ENCODE results near the gene RAVER1. TPM values are rescaled to one million over a fixed set of nuclear protein-coding genes. Genes with fewer than 3 reads are reported as not detected.
A peak's percentile ranks its signal among the peaks of the same experiment; 100 is the strongest.

The RAVER1 gene
- total RNA-seq, 1 experiment from 2014 or later = 55.6 TPM

DNA sequence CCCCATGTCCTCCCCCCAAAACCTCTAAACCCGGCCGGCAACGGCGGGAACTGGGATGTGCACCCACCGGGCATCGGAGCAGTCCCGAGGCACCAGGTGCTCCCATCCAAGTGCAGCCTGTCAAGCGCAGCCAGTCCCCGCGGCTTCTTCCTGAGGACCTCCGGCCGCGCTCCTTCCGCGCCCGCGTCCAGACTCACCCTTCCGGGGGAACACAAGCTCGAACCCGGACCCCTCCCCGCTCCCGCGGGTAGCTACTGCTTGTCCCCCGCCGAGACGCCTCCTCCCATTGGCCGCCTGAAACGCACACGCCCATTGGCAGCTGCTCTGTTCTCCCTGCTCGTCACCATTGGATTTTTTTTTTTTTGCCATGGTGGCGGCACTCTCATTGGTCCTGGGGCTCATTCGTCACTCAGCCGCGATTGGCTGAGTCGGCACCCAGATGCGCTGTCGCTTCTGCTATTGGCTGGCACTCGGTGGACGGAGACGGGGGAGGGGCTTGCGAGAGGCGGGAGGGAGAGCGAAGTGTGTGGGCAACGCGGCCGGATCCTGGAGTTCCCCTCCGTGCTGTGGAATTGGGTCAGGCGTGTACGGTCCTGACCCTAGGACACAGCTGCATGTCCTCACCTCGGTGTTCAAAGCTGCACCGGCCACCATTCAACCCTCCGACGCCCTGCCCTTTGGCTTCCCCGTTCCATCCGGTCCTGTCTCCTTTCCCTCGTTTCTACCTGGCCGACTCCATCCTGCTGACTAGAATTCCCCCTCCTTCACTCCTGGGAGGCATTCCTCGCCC, 47.2 kb upstream of the RAVER1 start, which contains the start of gene TYK2:
TSS of gene TYK2 (minus strand) at position 260 of the 790 bp plus-strand sequence. CDS start 2,166 bp downstream, outside the sequence.
- CTCF ChIA-PET = interaction anchor here (1.7 kb wide), 1 partner anchor 8 kb away, joined by 8 read pairs; no protein-coding TSS in a partner anchor
- H3K36me3 ChIP-seq (ENCODE audit: control insufficient read depth, insufficient read depth, low read length) = no peaks in the 10 kb centered on the region
- intact Hi-C loops (cut with micrococcal nuclease; ENCODE audit: unreplicated experiment) = no loop called here
- H3K27me3 ChIP-seq (ENCODE audit: control insufficient read depth, insufficient read depth, low read length) = no peaks in the 10 kb centered on the region
- DNase-seq (ENCODE audit: low read depth, low spot score) = peak; percentile 94
- no peaks in the 10 kb centered on the region for H3K9me3 ChIP-seq (ENCODE audit: control insufficient read depth, insufficient read depth, low read depth, low read length)
- H3K4me1 ChIP-seq (ENCODE audit: control insufficient read depth, insufficient read depth, low read length) = peaks cover 3% of the 10 kb centered on the region; the same call in 1 of the 2 replicates
- peak within 1 kb of the TSS; percentile 94 to 95 for H3K4me3 ChIP-seq (ENCODE audit: low read depth in 2 of 2, low read length in 2 of 2)
- no TSS peak for BruUV-seq (replicated peaks)
- peak within 1 kb of the TSS; percentile 93 for H3K27ac ChIP-seq (ENCODE audit: low read length)
- in situ Hi-C loops (cut with HindIII; ENCODE audit: low pct_unique_long_range_greater_than_20kb, low sequenced_read_pairs) = no loop called here
- TF ChIP-seq, protein P1, sequence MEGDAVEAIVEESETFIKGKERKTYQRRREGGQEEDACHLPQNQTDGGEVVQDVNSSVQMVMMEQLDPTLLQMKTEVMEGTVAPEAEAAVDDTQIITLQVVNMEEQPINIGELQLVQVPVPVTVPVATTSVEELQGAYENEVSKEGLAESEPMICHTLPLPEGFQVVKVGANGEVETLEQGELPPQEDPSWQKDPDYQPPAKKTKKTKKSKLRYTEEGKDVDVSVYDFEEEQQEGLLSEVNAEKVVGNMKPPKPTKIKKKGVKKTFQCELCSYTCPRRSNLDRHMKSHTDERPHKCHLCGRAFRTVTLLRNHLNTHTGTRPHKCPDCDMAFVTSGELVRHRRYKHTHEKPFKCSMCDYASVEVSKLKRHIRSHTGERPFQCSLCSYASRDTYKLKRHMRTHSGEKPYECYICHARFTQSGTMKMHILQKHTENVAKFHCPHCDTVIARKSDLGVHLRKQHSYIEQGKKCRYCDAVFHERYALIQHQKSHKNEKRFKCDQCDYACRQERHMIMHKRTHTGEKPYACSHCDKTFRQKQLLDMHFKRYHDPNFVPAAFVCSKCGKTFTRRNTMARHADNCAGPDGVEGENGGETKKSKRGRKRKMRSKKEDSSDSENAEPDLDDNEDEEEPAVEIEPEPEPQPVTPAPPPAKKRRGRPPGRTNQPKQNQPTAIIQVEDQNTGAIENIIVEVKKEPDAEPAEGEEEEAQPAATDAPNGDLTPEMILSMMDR (IDR thresholded peaks at IDR 0.05) = no peak
- TF ChIP-seq POLR2AphosphoS5 (IDR thresholded peaks at IDR 0.05; ENCODE audit: low read depth, low read length) = peak; percentile 74
- peak; percentile 70; the same call in 1 of the 2 replicates for TF ChIP-seq SIN3A (IDR thresholded peaks at IDR 0.05; ENCODE audit: borderline replicate concordance, insufficient read depth, low read depth, low read length)
- POLR2A ChIA-PET = interaction anchor here (0.5 to 1.0 kb wide), 4 partner anchors 47 to 270 kb away, joined by 3 to 13 read pairs (median 5); no protein-coding TSS in a partner anchor
- peak; percentile 98 for ATAC-seq

GRCh38 chr19:10379880-10380312, 46.6 kb upstream of the RAVER1 start:
- Histone ChIP-seq H3K4me3 (ENCODE audit: low read depth in 2 of 2, low read length in 2 of 2) (peak overlapping the region; percentile 94 to 95), H3K27me3 (ENCODE audit: control insufficient read depth, insufficient read depth, low read length) (no peaks in the 10 kb centered on the region), H3K27ac (ENCODE audit: low read length) (peak overlapping the region; percentile 88), H3K36me3 (ENCODE audit: control insufficient read depth, insufficient read depth, low read length) (no peaks in the 10 kb centered on the region), H3K9me3 (ENCODE audit: control insufficient read depth, insufficient read depth, low read depth, low read length) (no peaks in the 10 kb centered on the region), H3K4me1 (ENCODE audit: control insufficient read depth, insufficient read depth, low read length) (peaks cover 3% of the 10 kb centered on the region; the same call in 1 of the 2 replicates)
- POLR2A ChIA-PET = interaction anchor here (0.5 to 1.0 kb wide), 3 partner anchors 14 to 271 kb away, joined by 3 to 5 read pairs (median 4); no protein-coding TSS in a partner anchor
- ATAC-seq (peak; percentile 2; the same call in 1 of the 2 replicates), DNase-seq (ENCODE audit: low read depth, low spot score) (no peak)
- intact Hi-C loops (cut with micrococcal nuclease; ENCODE audit: unreplicated experiment) = no loop called here
- in situ Hi-C loops (cut with HindIII; ENCODE audit: low pct_unique_long_range_greater_than_20kb, low sequenced_read_pairs) = no loop called here
- BruUV-seq (replicated peaks) = TSS peak; percentile 96
- CTCF ChIA-PET = interaction anchor here (1.7 kb wide), 1 partner anchor 9 kb away, joined by 8 read pairs; no protein-coding TSS in a partner anchor
- TF ChIP-seq, protein P1 (IDR thresholded peaks at IDR 0.05) = no peak
- TF ChIP-seq SIN3A (IDR thresholded peaks at IDR 0.05; ENCODE audit: borderline replicate concordance, insufficient read depth, low read depth, low read length) = no peak
- no peak for TF ChIP-seq REST (IDR thresholded peaks at IDR 0.05; ENCODE audit: insufficient read depth in 1 of 2, low read depth in 2 of 2, low read length in 1 of 2)
- no peak for TF ChIP-seq TCF7L2 (IDR thresholded peaks at IDR 0.05; ENCODE audit: low read depth, low read length)
- TF ChIP-seq POLR2AphosphoS5 (IDR thresholded peaks at IDR 0.05; ENCODE audit: low read depth, low read length) = no peak

Data from Panc1 (cell line).